GM19324 (cell line): ENCODE results near the gene IKZF4.
A peak's percentile ranks its signal among the peaks of the same experiment; 100 is the strongest.
"Not testable (repeated sequence)": the region's sequence is repeated elsewhere in the genome, so short reads cannot be mapped to it uniquely, and the experiment has no call there.

ENCODE experiments used
- ATAC-seq: cut with Tn5 transposase; IDR thresholded peaks from one replicate; pipeline ENCODE4 v1.9.1; 2021; ENCODE audit warnings: mild to moderate bottlenecking, moderate library complexity; ENCODE audit not compliant: unreplicated experiment, low FRiP score

IKZF4 gene

DNA sequence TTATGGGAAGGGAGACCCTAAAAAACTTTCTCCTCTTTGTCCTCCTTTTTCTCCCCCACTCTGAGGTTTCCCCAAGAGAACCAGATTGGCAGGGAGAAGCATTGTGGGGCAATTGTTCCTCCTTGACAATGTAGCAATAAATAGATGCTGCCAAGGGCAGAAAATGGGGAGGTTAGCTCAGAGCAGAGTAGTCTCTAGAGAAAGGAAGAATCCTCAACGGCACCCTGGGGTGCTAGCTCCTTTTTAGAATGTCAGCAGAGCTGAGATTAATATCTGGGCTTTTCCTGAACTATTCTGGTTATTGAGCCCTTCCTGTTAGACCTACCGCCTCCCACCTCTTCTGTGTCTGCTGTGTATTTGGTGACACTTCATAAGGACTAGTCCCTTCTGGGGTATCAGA is 16.3 kb downstream of the IKZF4 start:
- no peak for ATAC-seq

DNA sequence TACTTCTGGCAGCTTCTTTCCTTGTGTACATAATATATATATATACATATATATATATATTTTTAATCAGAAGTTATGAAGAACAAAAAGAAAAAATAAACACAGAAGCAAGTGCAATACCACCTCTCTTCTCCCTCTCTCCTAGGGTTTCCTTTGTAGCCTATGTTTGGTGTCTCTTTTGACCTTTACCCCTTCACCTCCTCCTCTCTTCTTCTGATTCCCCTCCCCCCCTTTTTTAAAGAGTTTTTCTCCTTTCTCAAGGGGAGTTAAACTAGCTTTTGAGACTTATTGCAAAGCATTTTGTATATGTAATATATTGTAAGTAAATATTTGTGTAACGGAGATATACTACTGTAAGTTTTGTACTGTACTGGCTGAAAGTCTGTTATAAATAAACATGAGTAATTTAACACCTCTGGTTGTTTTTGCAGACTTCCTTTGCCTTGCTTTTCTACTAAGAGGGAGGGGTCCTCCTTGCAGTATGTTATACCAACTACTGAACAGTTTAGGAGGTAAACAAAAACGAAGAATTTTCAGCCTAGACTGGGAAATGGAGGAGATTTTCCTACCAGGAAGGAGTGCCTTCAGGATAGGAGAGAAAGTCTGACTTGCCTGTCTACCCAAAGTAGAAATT is 17.3 kb downstream of the IKZF4 start:
- no peak for ATAC-seq

DNA sequence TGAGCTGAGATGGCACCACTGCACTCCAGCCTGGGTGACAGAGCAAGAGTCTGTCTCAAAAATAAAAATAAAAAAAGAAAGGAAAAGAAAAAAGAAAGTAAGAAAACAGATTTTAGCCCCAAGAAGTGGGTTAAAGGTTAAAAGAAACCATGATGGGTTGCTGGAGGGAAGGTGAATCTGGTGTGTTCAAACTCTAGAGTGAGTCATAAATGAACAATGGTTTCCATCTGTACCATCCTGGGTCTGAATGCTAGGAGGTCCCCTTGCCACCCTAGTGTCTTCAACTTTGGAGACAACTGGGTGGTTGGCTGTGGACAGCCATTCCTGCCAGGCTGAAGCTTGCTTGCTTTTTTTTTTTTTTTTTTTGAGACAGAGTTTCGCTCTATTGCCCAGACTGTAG is 19.3 kb downstream of the IKZF4 start:
- ATAC-seq: no peak

DNA sequence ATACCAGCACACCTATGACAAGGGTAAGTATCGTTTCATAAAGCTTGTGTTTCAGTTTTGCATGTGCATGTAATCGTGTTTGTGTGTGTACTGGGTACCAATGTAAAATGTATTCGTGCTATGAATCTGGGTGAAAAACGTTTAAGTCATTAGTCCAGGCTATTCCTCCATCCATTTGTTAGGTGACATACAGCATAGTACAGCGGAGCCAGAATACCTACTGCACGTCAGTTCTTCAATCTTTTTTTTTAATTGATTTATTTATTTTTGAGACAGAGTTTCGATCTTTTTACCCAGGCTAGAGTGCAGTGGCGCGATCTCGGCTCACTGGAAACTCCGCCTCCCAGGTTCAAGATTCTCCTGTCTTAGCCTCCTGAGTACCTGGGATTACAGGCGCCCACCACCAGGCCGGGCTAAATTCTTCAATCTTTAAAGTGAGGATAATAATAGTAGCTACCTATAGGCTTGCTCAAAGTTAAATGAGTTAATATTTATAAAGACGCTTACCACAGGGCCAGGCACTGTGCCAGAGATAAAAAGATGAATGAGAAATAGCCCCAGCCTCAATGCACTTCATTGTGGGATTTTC is 20.2 kb downstream of the IKZF4 start:
- ATAC-seq: no peak

DNA sequence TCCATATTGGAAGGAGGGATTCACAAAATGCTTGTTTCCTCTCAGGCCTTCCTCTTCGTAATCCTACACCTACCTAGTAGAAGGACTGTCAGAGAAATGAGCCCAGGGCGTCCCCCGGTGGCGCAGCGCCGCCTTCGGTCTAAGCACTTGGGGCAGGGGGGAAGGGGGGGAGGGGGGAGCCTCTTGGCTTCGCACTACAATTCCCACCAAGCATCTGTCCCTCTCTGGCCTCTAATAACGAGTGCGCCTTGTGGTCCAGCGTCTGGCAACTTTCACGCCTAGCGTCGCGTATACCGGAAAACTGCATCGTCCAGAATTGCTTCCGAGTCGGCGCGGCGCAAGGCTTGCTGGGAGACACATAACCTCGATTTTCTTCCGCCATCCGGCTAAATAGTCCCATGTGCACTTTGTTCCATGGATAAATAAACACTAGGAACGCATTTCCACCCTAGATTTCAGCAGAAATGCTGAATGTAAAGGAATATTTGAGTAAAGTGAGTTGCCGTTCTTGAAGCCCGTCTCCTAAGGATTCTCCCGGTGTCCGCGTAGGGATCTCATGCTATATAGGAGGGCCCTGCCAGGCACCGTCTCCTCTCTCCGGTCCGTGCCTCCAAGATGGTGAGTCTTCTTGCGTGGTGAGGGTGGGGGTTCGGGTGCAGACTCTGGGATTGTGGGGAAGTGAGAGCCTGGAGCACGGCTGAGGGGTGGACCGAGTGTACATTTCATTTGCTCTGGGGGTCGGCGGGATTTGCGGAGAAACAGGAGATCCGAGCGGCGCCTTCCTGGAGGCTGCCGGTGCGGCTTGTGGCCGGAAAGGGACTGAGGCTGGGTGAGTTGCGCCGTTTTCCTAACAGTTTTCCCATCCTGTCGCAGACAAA is 20.9 kb downstream of the IKZF4 start, which contains the start of gene RPS26:
TSS of gene RPS26 (plus strand) at position 367 of the 878 bp plus-strand sequence. CDS start at position 616, 249 bp downstream.
- peak; percentile 95 for ATAC-seq

DNA sequence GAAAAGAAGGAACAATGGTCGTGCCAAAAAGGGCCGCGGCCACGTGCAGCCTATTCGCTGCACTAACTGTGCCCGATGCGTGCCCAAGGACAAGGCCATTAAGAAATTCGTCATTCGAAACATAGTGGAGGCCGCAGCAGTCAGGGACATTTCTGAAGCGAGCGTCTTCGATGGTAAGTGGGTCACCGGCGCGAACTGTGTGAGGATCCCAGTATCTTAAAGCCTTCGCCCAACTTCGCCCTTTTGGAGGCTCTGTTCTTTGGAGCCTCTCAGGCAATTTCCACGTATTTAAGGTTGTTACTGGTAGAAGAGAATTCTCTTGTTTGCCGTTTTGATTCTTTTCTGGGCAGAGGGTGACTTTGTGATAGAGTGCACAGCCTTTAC is 21.6 kb downstream of the IKZF4 start:
- not testable (repeated sequence) for ATAC-seq

DNA sequence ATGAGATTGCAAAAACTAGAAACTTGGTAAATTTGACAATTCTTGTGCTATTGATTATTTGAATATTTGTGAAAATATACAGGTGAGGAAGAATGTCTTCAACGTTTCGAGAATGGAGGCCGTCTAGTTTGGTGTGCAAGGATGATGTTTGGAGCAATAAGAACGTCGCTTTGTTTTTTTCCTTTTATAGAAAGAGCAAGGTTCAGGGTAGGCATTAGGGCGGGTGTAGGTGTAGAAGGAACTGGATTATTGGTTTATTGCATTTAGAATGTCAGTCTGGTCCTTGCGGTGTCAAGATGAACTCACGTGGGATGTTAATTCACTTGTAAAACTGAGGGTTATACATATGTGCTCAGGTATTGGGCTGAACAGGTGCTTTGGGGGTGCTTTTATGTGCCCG is 22.0 kb downstream of the IKZF4 start:
- ATAC-seq: no peak

DNA sequence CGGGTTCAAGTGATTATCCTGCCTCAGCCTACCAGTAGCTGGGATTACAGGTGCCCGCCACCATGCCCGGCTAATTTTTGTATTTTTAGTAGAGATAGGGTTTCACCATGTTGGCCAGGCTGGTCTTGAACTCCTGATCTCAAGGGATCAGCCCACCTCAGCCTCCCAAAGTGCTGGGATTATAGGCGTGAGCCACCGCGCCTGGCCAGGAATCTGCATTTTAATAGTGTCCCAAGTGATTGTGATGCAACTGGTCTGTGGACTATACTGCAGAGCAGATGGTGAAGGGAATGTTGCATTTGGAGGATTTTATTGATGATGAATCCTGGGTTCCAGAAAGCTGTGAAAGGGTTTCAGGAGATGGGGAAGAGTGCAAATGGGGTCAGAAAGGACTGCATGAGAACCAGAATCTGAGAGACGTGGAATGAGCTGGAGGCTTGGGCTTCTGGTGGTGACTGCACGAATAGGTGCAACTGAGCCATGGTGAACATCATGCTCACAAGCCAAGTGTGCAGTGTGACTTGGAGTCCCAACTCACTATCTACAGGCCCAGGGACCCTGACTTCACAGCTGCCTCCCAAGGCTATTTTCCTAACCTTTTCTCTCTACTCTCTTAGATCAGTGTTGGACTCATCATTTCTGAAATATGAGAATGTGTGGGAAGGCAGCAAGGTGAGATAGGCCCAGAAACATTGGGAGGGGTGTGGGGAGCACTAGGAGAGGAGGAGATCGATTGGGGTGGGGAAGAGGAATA is 25.4 kb downstream of the IKZF4 start:
- ATAC-seq: no peak

DNA sequence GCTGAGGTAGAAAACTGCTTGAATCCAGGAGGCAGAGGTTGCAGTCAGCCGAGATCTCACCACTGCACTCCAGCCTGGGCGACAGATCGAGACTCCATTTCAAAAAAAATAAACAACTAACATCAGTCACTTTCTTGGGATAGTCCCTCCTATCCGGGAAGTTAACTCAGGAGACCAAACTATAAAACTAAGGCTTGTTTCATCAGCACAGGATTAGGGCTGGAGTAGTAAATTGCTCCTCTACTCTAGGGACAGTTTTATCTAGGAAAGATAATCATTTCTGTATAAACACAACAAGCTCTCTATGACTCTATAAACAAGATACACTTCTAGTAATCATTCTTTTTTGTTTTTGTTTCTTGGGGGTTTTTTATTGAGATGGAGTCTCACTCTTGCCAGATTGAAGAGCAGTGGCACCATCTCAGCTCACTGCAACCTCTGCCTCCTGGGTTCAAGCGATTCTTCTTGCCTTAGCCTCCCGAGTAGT is 32.6 kb downstream of the IKZF4 start:
- no peak for ATAC-seq

DNA sequence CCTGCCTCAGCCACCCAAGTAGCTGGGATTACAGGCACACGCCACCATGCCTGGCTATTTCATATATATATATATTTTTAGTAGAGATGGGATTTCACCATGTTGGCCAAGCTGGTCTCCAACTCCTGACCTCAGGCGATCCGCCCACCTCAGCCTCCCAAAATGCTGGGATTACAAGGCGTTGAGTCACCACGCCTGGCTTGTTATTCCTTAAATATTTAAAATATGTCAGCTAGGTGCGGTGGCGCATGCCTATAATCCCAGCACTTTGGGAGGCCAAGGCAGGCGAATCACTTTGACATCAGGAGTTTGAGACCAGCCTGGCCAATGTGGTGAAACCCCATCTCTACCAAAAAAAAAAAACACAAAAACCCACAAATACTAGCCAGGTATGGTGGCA is 39.1 kb downstream of the IKZF4 start:
- not testable (repeated sequence) for ATAC-seq

DNA sequence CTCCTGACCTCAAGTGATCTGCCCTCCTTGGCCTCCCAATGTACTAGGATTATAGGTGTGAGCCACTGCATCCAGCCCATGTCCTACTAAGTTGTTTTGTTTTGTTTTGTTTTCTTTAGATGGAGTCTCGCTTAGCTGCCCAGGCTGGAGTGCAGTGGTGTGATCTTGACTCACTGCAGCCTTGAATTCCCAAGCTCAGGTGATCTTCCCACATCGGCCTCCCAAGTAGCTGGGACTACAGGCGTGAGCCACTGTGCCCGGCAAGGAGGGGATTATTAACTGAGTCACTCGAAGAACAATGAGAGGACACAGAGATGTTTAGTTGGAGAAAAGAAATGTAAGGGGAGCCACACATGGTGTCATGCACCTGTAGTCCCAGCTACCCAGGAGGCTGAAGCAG is 41.1 kb downstream of the IKZF4 start:
- no peak for ATAC-seq

DNA sequence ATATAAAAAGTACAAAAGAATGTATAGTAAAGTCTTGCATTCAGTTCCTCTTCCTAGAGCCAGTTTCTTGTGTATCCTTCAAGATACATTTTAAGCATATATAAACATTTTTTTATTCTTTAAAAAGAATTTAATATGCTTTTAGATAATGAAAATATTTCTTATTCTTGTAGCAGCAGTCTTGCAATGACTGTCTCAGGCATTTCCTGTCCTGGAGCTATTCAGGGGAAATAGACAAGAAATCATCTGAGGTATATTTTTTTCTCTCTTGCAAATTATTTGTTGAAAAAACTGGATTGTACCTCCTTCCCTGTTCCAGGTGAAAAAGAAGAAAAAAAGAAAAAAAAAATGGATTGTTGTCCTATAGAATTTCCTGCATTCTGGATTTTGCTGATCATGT is 42.2 kb downstream of the IKZF4 start:
- no peak for ATAC-seq

DNA sequence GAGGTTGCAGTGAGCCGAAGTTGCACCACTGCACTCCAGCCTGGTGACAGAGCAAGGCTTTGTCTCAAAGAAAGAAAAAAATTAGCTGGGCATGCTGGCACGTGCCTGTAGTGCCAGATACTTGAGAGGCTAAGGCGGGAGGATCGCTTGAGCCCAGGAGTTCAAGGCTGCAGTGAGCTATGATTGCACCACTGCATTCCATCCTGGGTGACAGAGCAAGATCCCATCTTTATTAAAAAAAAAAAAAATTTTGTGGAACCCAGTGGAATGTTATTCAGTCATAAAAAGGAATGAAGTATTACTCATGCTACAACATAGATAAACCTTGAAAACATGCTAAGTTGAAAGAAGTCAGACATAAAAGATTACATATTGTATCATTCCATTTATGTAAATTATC is 50.8 kb downstream of the IKZF4 start:
- no peak for ATAC-seq

DNA sequence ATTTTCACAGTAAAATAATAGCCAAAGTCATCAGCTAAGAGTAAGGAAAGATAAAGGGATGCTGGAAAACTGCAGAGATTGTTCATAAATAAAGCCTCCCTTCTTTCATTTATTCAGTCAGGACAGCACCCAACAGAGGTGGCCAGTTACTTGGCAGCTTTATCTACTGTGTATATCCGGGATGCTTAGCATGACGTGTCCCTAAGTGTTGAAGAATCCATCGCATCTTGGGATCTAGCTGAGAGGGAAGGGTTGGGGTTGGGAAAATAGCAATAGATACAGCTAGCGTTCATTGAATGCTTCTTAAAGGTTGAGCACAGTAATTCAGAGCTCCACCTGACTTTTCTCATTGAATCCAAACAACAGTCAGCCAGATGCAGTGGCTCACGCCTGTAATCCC is 53.6 kb downstream of the IKZF4 start:
- ATAC-seq: no peak

DNA sequence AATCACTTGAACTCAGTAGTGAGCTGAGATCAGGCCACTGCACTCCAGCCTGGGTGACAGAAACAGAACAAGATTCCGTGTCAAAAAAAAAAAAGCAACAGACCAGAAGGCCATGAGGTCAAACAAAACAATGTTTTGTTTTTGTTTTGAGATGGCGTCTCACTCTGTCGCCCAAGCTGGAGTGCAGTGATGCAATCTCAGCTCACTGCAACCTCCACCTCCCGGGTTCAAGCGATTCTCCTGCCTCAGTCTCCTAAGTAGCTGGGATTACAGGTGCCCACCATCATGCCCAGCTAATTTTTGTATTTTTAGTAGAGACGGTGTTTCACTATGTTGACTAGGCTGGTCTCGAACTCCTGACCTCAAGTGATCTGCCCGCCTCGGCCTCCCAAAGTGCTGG is 57.1 kb downstream of the IKZF4 start:
- ATAC-seq: not testable (repeated sequence)

DNA sequence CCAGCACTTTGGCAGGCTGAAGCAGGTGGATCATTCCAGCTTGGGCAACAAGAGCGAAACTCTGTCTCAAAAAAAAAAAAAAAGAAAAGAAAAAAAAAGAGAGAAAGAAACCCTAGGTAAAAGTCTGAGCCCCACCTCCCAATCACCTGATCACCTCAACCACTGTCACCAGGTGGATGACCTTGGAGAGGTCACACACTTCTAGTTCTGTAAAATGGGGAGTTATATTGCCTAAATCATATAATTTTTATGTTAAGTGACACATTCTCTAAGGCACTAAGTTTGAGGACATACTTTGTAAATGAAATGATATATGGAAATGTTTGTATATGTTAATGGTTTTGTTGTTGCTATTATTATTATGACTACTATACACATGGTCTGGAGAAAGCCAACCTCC is 57.6 kb downstream of the IKZF4 start:
- no peak for ATAC-seq

DNA sequence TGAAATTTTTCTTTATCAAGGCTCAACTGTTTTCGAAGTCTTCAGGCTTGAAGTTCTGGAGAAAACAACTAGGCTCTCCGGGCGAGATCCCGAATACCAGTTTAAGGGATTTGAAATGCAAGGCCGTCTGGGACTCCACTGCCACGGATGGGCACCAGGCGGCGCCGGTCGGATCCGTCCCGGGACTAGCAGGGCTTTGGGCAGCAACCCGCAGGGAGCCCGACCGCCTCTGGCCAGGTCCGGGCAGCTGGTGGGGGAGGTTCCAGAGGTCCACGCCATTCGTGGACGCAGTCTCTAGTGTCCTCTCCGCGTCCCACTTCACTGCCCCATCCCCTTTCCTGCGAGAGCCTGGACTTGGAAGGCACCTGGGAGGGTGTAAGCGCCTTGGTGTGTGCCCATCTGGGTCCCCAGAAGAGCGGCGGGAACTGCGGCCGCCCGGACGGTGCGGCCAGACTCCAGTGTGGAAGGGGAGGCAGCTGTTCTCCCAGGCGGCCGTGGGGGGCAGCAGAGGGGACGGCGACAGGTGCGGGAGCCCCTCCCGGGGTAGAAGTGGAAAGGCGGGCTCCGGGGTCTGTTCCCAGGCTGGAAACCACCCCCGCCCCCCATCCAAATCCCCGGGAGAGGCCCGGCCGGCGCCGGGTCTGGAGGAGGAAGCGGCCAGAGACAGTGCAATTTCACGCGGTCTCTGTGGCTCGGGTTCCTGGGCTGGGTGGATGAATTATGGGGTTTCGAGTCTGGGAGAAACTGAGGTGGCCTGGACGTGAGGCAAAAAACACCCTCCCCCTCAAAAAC is 58.3 kb downstream of the IKZF4 start:
- ATAC-seq: no peak

DNA sequence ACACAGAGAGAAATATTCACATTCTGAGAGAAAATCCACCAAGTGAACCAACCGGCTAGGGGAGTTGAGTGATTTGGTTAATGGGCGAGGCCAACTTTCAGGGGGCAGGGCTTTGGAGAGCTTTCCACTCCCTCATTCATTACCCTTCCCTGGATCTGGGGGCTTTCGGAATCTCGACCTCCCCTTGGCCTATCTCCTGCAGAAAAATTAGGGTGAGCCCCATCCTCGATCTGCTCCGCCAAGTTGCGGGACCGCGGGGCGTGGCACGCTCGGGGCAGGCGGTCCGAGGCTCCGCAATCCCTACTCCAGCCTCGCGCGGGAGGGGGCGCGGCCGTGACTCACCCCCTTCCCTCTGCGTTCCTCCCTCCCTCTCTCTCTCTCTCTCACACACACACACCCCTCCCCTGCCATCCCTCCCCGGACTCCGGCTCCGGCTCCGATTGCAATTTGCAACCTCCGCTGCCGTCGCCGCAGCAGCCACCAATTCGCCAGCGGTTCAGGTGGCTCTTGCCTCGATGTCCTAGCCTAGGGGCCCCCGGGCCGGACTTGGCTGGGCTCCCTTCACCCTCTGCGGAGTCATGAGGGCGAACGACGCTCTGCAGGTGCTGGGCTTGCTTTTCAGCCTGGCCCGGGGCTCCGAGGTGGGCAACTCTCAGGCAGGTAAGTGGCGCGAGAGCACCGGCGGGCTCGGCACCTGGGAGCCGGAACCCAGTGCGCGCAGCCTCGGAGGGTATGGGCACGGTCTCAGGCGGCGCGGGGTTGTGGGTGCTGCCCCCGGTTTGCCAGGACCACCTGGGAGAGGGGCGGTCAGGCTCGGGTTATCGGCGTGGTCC is 59.1 kb downstream of the IKZF4 start, which contains the start of gene ERBB3:
TSS of gene ERBB3 (plus strand) at position 443 of the 833 bp plus-strand sequence. CDS start at position 579, 136 bp downstream.
- no peak for ATAC-seq

DNA sequence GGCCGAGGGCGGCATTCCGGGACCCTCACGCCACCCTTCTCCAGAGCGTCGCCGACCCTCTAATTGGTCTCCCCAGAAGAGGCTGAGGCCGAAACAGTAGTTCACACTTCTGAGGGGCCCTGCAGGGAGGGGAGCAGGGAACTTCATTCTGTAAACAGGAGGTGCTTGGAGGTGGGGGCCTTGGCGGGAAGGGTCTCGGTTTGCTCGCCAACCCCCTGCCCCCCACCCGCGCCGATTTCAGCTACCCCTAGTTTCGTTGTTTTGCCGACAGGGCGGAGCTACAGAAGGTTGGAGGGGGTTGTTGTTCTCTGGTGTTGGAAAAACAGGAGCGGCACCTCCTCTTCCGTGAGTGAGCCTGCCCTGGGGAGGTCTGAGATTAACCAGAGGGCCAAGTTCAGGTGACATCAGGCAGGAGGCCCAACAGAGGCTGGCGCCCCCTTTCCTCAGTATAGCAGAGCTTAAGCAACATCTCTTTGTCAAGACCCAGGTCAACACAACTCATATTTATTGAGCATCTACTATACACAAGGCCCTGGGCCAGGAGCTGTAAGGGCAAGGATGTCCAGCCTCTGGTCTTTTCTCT is 59.8 kb downstream of the IKZF4 start:
- ATAC-seq: no peak
